Iris pigment epithelial cell (primary cell): ENCODE measurements around the gene NOVA2.

Source experiments
- DNase-seq: peaks from one replicate; pipeline ENCODE4 v3.0.0-alpha.2; 2011; ENCODE audit warnings: low read depth

The NOVA2 gene

GRCh38 chr19:46000491-46001246, 27.0 kb upstream of the NOVA2 start:
- DNase-seq: peak; percentile 18

- peak; percentile 22 for DNase-seq
These were observed 26.0 kb upstream of the NOVA2 start for GRCh38 chr19:45999653-46000121.

- DNase-seq: no peak
These were observed 25.2 kb upstream of the NOVA2 start for GRCh38 chr19:45998834-45999233.

GRCh38 chr19:45996933-45997332, 23.3 kb upstream of the NOVA2 start:
- no peak for DNase-seq

GRCh38 chr19:45995715-45996385, 22.2 kb upstream of the NOVA2 start:
- peak; percentile 35 for DNase-seq

- DNase-seq: peak; percentile 99
These were observed 21.5 kb upstream of the NOVA2 start, which contains the start of gene CCDC61 for GRCh38 chr19:45994998-45995714. TSS of gene CCDC61 (plus strand) at chr19:45995467. CDS start at chr19:46003019, 7,552 bp downstream.

- DNase-seq: peak; percentile 66
These were observed 20.9 kb upstream of the NOVA2 start for GRCh38 chr19:45994456-45994997.

GRCh38 chr19:45990113-45990728, 16.6 kb upstream of the NOVA2 start:
- DNase-seq: no peak

GRCh38 chr19:45985321-45985720, 11.7 kb upstream of the NOVA2 start:
- no peak for DNase-seq

- DNase-seq: no peak
These were observed 7.7 kb upstream of the NOVA2 start for GRCh38 chr19:45981350-45981749.

GRCh38 chr19:45978156-45978555, 4.5 kb upstream of the NOVA2 start:
- DNase-seq: no peak

- peak; percentile 8 for DNase-seq
These were observed 2.5 kb upstream of the NOVA2 start for GRCh38 chr19:45976178-45976577.

- no peak for DNase-seq
These were observed 1.8 kb upstream of the NOVA2 start for GRCh38 chr19:45975306-45976070.

GRCh38 chr19:45972947-45973540, 621 bp downstream of the NOVA2 start:
- no peak for DNase-seq

GRCh38 chr19:45972081-45972946, 1.4 kb downstream of the NOVA2 start:
- DNase-seq: no peak

- DNase-seq: no peak
These were observed 2.3 kb downstream of the NOVA2 start for GRCh38 chr19:45971260-45971902.

- DNase-seq: no peak
These were observed 4.0 kb downstream of the NOVA2 start for GRCh38 chr19:45969676-45970075.

- no peak for DNase-seq
These were observed 5.0 kb downstream of the NOVA2 start for GRCh38 chr19:45968626-45969025.

- no peak for DNase-seq
These were observed 6.4 kb downstream of the NOVA2 start for GRCh38 chr19:45967246-45967645.
